A549 (cell line): Measurements from ENCODE around the gene ABCC2.
A peak's percentile ranks its signal among the peaks of the same experiment; 100 is the strongest.

Experiments
- CHD2 ChIP-seq: fragments of 150-350 bp; IDR thresholded peaks from 2 replicates; pipeline ENCODE4 v1.6.1; 2014; ENCODE audit warnings: low read length; ENCODE audit not compliant: partially characterized antibody
- CHD4 ChIP-seq: fragments of 200-600 bp; sonication (generic); IDR thresholded peaks from 2 replicates; pipeline ENCODE4 v1.6.1; 2016; ENCODE audit warnings: antibody characterized with exemption, mild to moderate bottlenecking, borderline replicate concordance
- CTCF ChIP-seq: fragments of >200 bp; sonication (Bioruptor Twin); formaldehyde crosslinking; IDR thresholded peaks from 3 replicates; pipeline ENCODE4 v1.5.1; 2016
- JUN ChIP-seq, 2 experiments: fragments of >200 bp; sonication (Bioruptor Twin); formaldehyde crosslinking; IDR thresholded peaks; 2 replicates in 1 of 2; 3 replicates in 1 of 2; pipeline ENCODE4 v1.6.1; 2016 to 2017
- MYC ChIP-seq: IDR thresholded peaks from 2 replicates; pipeline ENCODE4 v1.6.1; 2012; ENCODE audit warnings: mild to moderate bottlenecking, inconsistent platforms, low read length, improper control_type of control experiment, borderline replicate concordance
- NR3C1 ChIP-seq: fragments of >200 bp; sonication (Bioruptor Twin); formaldehyde crosslinking; IDR thresholded peaks from 3 replicates; pipeline ENCODE4 v1.6.1; 2017
- POLR2A ChIP-seq: IDR thresholded peaks from 2 replicates; pipeline ENCODE4 v1.6.1; 2012; ENCODE audit warnings: mild to moderate bottlenecking, low read length
- RCOR1 ChIP-seq: fragments of 150-350 bp; IDR thresholded peaks from 2 replicates; pipeline ENCODE4 v1.6.1; 2014; ENCODE audit warnings: antibody characterized with exemption, low read length, low read depth
- TFCP2L1 ChIP-seq: fragments of 250-450 bp; sonication (Bioruptor Pico); IDR thresholded peaks from 2 replicates; pipeline ENCODE4 v1.5.0; 2021; ENCODE audit warnings: mild to moderate bottlenecking
- ZFP36 ChIP-seq: fragments of 450-650 bp; IDR thresholded peaks from 2 replicates; pipeline ENCODE4 v1.6.1; 2014; ENCODE audit warnings: borderline replicate concordance; ENCODE audit not compliant: partially characterized antibody
- ZNF302 ChIP-seq: fragments of 250-450 bp; sonication (Bioruptor Pico); IDR thresholded peaks from 2 replicates; pipeline ENCODE4 v1.9.0; 2021; ENCODE audit warnings: inconsistent platforms, mild to moderate bottlenecking, moderate library complexity
- TF ChIP-seq, protein P1 (sequence below): fragments of 150-350 bp; IDR thresholded peaks from 2 replicates; pipeline ENCODE4 v1.6.1; 2014; ENCODE audit warnings: low read depth, mild to moderate bottlenecking, low read length
- TF ChIP-seq, protein P2 (sequence below): IDR thresholded peaks from 2 replicates; pipeline ENCODE4 v1.6.1; 2012

- TF ChIP-seq CTCF = no peak
- no peak for TF ChIP-seq POLR2A
- TF ChIP-seq CHD2 = no peak
- TF ChIP-seq, protein P1, sequence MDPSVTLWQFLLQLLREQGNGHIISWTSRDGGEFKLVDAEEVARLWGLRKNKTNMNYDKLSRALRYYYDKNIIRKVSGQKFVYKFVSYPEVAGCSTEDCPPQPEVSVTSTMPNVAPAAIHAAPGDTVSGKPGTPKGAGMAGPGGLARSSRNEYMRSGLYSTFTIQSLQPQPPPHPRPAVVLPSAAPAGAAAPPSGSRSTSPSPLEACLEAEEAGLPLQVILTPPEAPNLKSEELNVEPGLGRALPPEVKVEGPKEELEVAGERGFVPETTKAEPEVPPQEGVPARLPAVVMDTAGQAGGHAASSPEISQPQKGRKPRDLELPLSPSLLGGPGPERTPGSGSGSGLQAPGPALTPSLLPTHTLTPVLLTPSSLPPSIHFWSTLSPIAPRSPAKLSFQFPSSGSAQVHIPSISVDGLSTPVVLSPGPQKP = no peak
- peak in 1 of 2 experiments; percentile 76; a peak in 1 of 5 replicates for TF ChIP-seq JUN (IDR thresholded peaks at IDR 0.05)
- TF ChIP-seq ZFP36 = no peak
- TF ChIP-seq NR3C1 = no peak
- no peak for TF ChIP-seq ZNF302
- TF ChIP-seq TFCP2L1 = no peak
- TF ChIP-seq CHD4 = no peak
- no peak for TF ChIP-seq RCOR1
- TF ChIP-seq, protein P2, sequence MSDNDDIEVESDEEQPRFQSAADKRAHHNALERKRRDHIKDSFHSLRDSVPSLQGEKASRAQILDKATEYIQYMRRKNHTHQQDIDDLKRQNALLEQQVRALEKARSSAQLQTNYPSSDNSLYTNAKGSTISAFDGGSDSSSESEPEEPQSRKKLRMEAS = peak; percentile 78
- no peak for TF ChIP-seq MYC
Measured at GRCh38 chr10:99784727-99785441, 2.4 kb downstream of the ABCC2 start.
